Measurements from ENCODE around the gene PLEKHG2. TPM values are rescaled to one million over a fixed set of nuclear protein-coding genes. Genes with fewer than 3 reads are reported as not detected.

The PLEKHG2 gene
- total and polyA plus RNA-seq, 2 donors from 2014 or later = 8.5 to 29.7 TPM

DNA sequence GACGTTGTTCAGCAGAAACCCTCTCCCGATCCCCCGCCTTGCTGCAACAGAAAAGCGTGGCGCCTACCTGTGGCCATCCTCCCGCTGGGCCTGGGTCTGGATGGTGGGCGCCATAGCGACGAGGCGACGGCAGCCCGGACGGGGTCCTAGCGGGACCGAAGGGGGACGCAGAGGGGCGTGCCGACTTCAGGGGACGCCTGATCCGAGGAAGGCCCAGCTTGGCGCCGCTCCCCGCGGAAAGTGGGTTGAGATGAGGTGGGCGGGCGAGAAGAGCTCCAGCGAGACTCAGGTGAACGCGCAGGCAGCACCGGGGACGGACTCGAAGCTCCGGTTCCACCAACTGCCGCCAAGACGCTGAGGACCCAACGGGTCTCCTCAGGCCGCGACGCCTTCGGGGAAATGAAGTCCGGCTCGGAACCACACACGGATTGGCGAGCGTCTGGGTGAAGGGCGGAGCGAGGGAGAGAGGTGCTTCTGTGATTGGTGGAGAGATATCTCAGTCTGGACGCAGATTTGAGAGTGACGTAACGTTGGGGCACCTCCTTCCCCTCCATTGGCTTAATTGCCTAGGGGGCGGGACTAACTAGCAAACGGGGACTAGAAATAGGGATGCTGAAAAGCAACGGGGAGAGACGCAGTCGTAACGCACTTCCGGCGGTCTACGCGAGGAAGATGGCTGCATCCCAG is 21.6 kb upstream of the PLEKHG2 start, which contains the start of the genes MED29 and PAF1:
TSS of gene MED29 (plus strand) at position 628 of the 687 bp plus-strand sequence. CDS start at position 673, 45 bp downstream.
TSS of gene PAF1 (minus strand) at position 356 of the 687 bp plus-strand sequence. CDS start at position 114, 242 bp downstream.
- Histone ChIP-seq H3K27me3 (ENCODE audit: control insufficient read depth, insufficient read depth, low read length) (no peaks in the 10 kb centered on the region), H3K9ac (ENCODE audit: low read length in 3 of 3) (peak within 1 kb of the TSS; percentile 87 to 95 (median 94)), H3K36me3 (ENCODE audit: control insufficient read depth in 2 of 3, insufficient read depth in 3 of 3, low read length in 3 of 3) (peaks cover 10 to 38% (median 33%) of the 10 kb centered on the region in 3 donors), H3K9me3 (ENCODE audit: control insufficient read depth in 2 of 3, insufficient read depth in 1 of 3, low read length in 3 of 3) (no peaks in the 10 kb centered on the region), H3K4me1 (ENCODE audit: control insufficient read depth in 2 of 3, insufficient read depth in 2 of 3, low read depth in 1 of 3, low read length in 3 of 3) (peaks cover 0 to 14% (median 8%) of the 10 kb centered on the region in 3 donors), H3K4me3 (ENCODE audit: low read length in 3 of 3) (peak within 1 kb of the TSS; percentile 94 to 97 (median 95)), H3K27ac (ENCODE audit: low read depth in 2 of 2, low read length in 2 of 2) (peak within 1 kb of the TSS; percentile 92 to 99)
- intact Hi-C loops (cut with DNase I) = no loop called here
- TF ChIP-seq, protein P1, sequence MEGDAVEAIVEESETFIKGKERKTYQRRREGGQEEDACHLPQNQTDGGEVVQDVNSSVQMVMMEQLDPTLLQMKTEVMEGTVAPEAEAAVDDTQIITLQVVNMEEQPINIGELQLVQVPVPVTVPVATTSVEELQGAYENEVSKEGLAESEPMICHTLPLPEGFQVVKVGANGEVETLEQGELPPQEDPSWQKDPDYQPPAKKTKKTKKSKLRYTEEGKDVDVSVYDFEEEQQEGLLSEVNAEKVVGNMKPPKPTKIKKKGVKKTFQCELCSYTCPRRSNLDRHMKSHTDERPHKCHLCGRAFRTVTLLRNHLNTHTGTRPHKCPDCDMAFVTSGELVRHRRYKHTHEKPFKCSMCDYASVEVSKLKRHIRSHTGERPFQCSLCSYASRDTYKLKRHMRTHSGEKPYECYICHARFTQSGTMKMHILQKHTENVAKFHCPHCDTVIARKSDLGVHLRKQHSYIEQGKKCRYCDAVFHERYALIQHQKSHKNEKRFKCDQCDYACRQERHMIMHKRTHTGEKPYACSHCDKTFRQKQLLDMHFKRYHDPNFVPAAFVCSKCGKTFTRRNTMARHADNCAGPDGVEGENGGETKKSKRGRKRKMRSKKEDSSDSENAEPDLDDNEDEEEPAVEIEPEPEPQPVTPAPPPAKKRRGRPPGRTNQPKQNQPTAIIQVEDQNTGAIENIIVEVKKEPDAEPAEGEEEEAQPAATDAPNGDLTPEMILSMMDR (IDR thresholded peaks at IDR 0.05; ENCODE audit: borderline replicate concordance, extremely low read depth, insufficient read depth) = no peak
- DNase-seq (peak; percentile 99 to 100 (median 99)), FAIRE-seq (peak; percentile 99)

DNA sequence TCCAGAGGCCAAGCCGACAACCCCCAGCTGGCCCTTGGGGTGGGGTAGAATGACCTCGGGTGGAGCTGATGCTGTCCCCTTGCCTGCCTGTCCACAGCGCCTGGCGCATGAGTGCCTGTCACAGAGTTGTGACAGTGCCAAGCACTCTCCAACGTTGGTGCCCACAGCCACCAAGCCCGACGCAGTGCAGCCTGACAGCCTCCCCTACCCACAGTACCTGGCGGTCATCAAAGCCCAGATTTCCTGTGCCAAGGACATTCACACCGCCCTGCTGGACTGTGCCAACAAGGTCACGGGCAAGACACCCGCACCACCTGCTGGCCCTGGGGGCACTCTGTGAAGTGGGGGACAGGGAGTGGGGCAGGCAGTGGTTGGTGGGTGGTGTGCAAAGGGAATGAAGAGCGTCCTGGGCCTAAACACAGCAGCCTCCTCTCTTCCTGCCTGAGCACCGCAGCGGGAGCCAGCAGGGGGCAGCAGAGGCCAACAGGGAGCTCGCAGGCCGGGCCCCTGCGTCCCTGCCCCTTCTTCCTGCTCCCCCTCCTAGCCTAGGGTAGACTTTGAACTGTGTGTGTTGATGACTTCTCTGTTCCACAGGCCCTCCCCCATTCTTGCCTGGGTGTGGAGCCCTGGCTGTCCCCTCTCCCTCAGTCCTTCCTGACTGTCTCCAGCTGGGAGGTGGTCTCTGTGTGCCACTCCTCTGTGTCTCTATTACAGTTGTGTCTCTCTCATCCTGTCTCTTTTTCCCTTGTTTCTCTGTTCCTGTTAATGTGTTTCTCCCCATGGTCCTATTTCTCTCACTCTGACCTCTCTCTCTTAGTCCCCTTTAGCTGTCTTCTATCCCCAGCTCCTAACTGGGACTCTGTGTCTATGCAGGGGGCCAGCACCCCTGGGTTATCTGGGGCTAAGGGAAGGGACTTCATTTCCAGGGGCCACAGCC is 14.8 kb upstream of the PLEKHG2 start:
- TF ChIP-seq, protein P1 (IDR thresholded peaks at IDR 0.05; ENCODE audit: borderline replicate concordance, extremely low read depth, insufficient read depth) = peak; percentile 97
- Histone ChIP-seq H3K36me3 (ENCODE audit: control insufficient read depth in 2 of 3, insufficient read depth in 3 of 3, low read length in 3 of 3) (peaks cover 2 to 12% (median 10%) of the 10 kb centered on the region in 3 donors), H3K4me3 (ENCODE audit: low read length in 3 of 3) (peak overlapping the region in 1 of 3 donors; percentile 29), H3K27ac (ENCODE audit: low read depth in 2 of 2, low read length in 2 of 2) (peak overlapping the region; percentile 85 to 92), H3K9ac (ENCODE audit: low read length in 3 of 3) (peak overlapping the region in 2 of 3 donors; percentile 64 to 69), H3K9me3 (ENCODE audit: control insufficient read depth in 2 of 3, insufficient read depth in 1 of 3, low read length in 3 of 3) (no peaks in the 10 kb centered on the region), H3K27me3 (ENCODE audit: control insufficient read depth, insufficient read depth, low read length) (no peaks in the 10 kb centered on the region), H3K4me1 (ENCODE audit: control insufficient read depth in 2 of 3, insufficient read depth in 2 of 3, low read depth in 1 of 3, low read length in 3 of 3) (peaks cover 3 to 35% (median 23%) of the 10 kb centered on the region in 3 donors)
- peak; percentile 83 to 96 (median 90) for DNase-seq
- no peak for FAIRE-seq
- intact Hi-C loops (cut with DNase I) = no loop called here

- Histone ChIP-seq H3K36me3 (ENCODE audit: control insufficient read depth in 2 of 3, insufficient read depth in 3 of 3, low read length in 3 of 3) (peaks cover 2 to 12% (median 10%) of the 10 kb centered on the region in 3 donors), H3K9ac (ENCODE audit: low read length in 3 of 3) (peak overlapping the region in 2 of 3 donors; percentile 64 to 69), H3K9me3 (ENCODE audit: control insufficient read depth in 2 of 3, insufficient read depth in 1 of 3, low read length in 3 of 3) (no peaks in the 10 kb centered on the region), H3K4me3 (ENCODE audit: low read length in 3 of 3) (peak overlapping the region in 1 of 3 donors; percentile 29), H3K27ac (ENCODE audit: low read depth in 2 of 2, low read length in 2 of 2) (peak overlapping the region; percentile 85 to 92), H3K27me3 (ENCODE audit: control insufficient read depth, insufficient read depth, low read length) (no peaks in the 10 kb centered on the region), H3K4me1 (ENCODE audit: control insufficient read depth in 2 of 3, insufficient read depth in 2 of 3, low read depth in 1 of 3, low read length in 3 of 3) (peaks cover 3 to 35% (median 23%) of the 10 kb centered on the region in 3 donors)
- peak in 2 of 5 donors; percentile 42 to 86 for DNase-seq
- intact Hi-C loops (cut with DNase I) = no loop called here
- FAIRE-seq = no peak
- TF ChIP-seq, protein P1 (IDR thresholded peaks at IDR 0.05; ENCODE audit: borderline replicate concordance, extremely low read depth, insufficient read depth) = no peak
Measured at GRCh38 chr19:39398297-39398864, 14.1 kb upstream of the PLEKHG2 start.

All from kidney (tissue), 14 donors.